ENCODE measurements around the gene ARAP1. TPM values are rescaled to one million over a fixed set of nuclear protein-coding genes. Genes with fewer than 3 reads are reported as not detected.
A peak's percentile ranks its signal among the peaks of the same experiment; 100 is the strongest.

The ARAP1 gene
- total RNA-seq, 1 donor, result 95.2 TPM

GRCh38 chr11:72782081-72782920, 30.1 kb upstream of the ARAP1 start:
- Histone ChIP-seq H3K4me2 (ENCODE audit: insufficient read depth, low read length) (peak overlapping the region; percentile 51), H3K27ac (ENCODE audit: low read depth, low read length) (no peak overlapping the region), H3K36me3 (ENCODE audit: insufficient read depth, low read length) (no peaks in the 10 kb centered on the region), H3K27me3 (ENCODE audit: insufficient read depth, low read length) (peaks cover 13% of the 10 kb centered on the region), H3K79me2 (ENCODE audit: insufficient read depth, low read length) (no peaks in the 10 kb centered on the region), H4K20me1 (ENCODE audit: insufficient read depth, low read length) (no peaks in the 10 kb centered on the region), H3K4me1 (ENCODE audit: insufficient read depth, low read length) (peaks cover 3% of the 10 kb centered on the region), H3K4me3 (ENCODE audit: insufficient read depth, low read length) (peak overlapping the region; percentile 65), H3K9me3 (ENCODE audit: low read depth, low read length) (no peaks in the 10 kb centered on the region), H2AFZ (ENCODE audit: low read length) (no peak overlapping the region)
- TF ChIP-seq, protein P1, sequence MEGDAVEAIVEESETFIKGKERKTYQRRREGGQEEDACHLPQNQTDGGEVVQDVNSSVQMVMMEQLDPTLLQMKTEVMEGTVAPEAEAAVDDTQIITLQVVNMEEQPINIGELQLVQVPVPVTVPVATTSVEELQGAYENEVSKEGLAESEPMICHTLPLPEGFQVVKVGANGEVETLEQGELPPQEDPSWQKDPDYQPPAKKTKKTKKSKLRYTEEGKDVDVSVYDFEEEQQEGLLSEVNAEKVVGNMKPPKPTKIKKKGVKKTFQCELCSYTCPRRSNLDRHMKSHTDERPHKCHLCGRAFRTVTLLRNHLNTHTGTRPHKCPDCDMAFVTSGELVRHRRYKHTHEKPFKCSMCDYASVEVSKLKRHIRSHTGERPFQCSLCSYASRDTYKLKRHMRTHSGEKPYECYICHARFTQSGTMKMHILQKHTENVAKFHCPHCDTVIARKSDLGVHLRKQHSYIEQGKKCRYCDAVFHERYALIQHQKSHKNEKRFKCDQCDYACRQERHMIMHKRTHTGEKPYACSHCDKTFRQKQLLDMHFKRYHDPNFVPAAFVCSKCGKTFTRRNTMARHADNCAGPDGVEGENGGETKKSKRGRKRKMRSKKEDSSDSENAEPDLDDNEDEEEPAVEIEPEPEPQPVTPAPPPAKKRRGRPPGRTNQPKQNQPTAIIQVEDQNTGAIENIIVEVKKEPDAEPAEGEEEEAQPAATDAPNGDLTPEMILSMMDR (IDR thresholded peaks at IDR 0.05; ENCODE audit: extremely low read depth, low read depth, low read length), result no peak
- peak; percentile 89 for DNase-seq (ENCODE audit: insufficient read length, low spot score, missing footprints)

DNA sequence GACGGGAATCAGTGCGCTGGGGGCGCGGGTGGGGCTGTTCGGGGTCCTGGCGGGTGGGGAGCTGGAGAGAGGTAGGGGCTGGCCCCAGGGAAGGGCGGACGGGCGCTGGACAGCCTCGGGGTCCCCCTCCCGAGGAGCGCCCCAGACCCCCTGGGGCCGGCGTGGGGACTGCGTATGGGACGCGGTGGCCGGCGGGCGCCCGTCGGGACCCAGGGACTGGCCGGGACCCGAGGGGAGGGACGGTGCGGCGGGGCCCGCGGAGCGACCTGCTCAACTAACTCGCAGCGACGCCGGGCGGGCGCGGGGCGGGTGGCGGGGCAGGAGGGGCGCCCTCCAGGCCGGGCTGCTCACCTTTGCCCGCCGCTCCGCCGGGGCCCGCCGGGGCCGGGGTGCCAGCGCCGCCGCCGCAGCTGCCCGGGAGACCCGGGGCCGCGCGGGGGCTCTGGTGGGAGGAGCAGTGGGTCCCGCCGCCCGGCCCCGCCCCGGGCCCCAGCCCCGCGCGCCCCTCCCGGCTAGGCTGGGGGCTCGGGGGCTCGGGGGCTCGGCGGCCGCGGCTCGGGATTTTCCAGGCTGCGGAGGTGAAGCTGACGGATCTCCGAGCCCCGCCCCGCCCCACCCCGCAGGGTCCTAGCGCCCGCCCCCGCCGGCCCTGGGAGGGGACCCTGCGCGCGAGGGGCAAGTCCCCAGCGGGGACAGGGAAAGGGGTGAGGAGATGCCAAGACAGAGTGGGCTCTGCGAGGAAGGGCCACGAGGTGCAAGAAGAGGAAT, 29.3 kb upstream of the ARAP1 start:
- no peaks in the 10 kb centered on the region for H4K20me1 ChIP-seq (ENCODE audit: insufficient read depth, low read length)
- H3K79me2 ChIP-seq (ENCODE audit: insufficient read depth, low read length), result no peaks in the 10 kb centered on the region
- H3K4me3 ChIP-seq (ENCODE audit: insufficient read depth, low read length), result peak overlapping the region; percentile 65
- peaks cover 3% of the 10 kb centered on the region for H3K4me1 ChIP-seq (ENCODE audit: insufficient read depth, low read length)
- H3K4me2 ChIP-seq (ENCODE audit: insufficient read depth, low read length), result peak overlapping the region; percentile 61
- DNase-seq (ENCODE audit: insufficient read length, low spot score, missing footprints), result peak; percentile 95
- H2AFZ ChIP-seq (ENCODE audit: low read length), result no peak overlapping the region
- H3K27ac ChIP-seq (ENCODE audit: low read depth, low read length), result no peak overlapping the region
- peaks cover 13% of the 10 kb centered on the region for H3K27me3 ChIP-seq (ENCODE audit: insufficient read depth, low read length)
- no peaks in the 10 kb centered on the region for H3K36me3 ChIP-seq (ENCODE audit: insufficient read depth, low read length)
- H3K9me3 ChIP-seq (ENCODE audit: low read depth, low read length), result no peaks in the 10 kb centered on the region
- TF ChIP-seq, protein P1 (IDR thresholded peaks at IDR 0.05; ENCODE audit: extremely low read depth, low read depth, low read length), result no peak

- peaks cover 13% of the 10 kb centered on the region for H3K27me3 ChIP-seq (ENCODE audit: insufficient read depth, low read length)
- no peak overlapping the region for H3K27ac ChIP-seq (ENCODE audit: low read depth, low read length)
- H4K20me1 ChIP-seq (ENCODE audit: insufficient read depth, low read length), result no peaks in the 10 kb centered on the region
- no peak overlapping the region for H2AFZ ChIP-seq (ENCODE audit: low read length)
- peak overlapping the region; percentile 65 for H3K4me3 ChIP-seq (ENCODE audit: insufficient read depth, low read length)
- peak overlapping the region; percentile 61 for H3K4me2 ChIP-seq (ENCODE audit: insufficient read depth, low read length)
- TF ChIP-seq, protein P1 (IDR thresholded peaks at IDR 0.05; ENCODE audit: extremely low read depth, low read depth, low read length), result no peak
- H3K36me3 ChIP-seq (ENCODE audit: insufficient read depth, low read length), result no peaks in the 10 kb centered on the region
- H3K9me3 ChIP-seq (ENCODE audit: low read depth, low read length), result no peaks in the 10 kb centered on the region
- peaks cover 3% of the 10 kb centered on the region for H3K4me1 ChIP-seq (ENCODE audit: insufficient read depth, low read length)
- no peaks in the 10 kb centered on the region for H3K79me2 ChIP-seq (ENCODE audit: insufficient read depth, low read length)
- no peak for DNase-seq (ENCODE audit: insufficient read length, low spot score, missing footprints)
Measured at GRCh38 chr11:72781063-72781312, 28.8 kb upstream of the ARAP1 start.

All from osteoblast (primary cell).